HG02642 (cell line): ENCODE data around the gene RDH5.

Source experiments
- ATAC-seq: cut with Tn5 transposase; IDR thresholded peaks from one replicate; pipeline ENCODE4 v1.9.1; 2021; ENCODE audit warnings: mild to moderate bottlenecking; ENCODE audit not compliant: unreplicated experiment, poor library complexity

The RDH5 gene

GRCh38 chr12:55726971-55727370 lies 6.8 kb downstream of the RDH5 start:
- ATAC-seq, result no peak

- ATAC-seq, result no peak
Measured at GRCh38 chr12:55727643-55728185, 7.5 kb downstream of the RDH5 start.

DNA sequence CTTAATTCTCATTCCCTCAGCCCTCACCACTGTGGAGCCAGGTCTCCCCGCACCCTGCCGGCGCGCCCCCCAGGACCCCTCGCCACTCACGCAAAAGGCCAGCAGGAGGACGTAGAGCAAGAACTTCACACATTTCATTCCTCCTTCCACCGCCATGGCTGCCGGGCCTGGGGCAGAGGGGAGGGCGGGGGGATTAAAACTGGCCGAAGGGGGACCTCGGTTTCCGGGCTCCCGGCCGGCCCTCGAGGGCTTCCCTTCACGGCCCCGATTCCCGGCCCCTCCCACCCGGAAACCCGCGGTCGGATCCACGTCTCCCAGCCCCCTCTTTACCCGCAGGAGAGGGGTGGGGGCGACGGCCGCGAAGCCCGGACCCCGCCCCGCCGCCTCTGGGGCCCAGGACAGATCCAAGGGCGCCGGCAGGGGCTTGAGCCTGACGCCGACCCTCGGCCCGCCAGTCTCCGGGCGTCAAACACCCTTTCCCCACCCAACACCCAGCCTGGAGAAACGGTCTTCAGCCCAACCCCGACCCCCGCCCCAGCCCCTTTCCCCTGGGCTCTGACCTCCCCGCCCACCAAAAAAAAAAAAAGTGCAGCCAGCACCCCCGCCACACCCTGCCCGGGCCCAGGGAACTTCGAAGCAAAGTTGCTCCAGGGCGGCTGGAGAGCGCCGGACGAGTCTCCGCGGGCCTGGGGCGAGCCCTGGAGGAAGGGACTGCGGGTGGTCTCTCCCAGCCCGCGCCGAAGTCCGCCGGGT lies 8.2 kb downstream of the RDH5 start:
- peak; percentile 6 for ATAC-seq

GRCh38 chr12:55728939-55729818 lies 9.0 kb downstream of the RDH5 start, which contains the start of gene CD63:
Gene CD63, minus strand, starts transcription at chr12:55729009. Its CDS starts 668 bp downstream, at chr12:55728341.
- peak; percentile 75 for ATAC-seq

DNA sequence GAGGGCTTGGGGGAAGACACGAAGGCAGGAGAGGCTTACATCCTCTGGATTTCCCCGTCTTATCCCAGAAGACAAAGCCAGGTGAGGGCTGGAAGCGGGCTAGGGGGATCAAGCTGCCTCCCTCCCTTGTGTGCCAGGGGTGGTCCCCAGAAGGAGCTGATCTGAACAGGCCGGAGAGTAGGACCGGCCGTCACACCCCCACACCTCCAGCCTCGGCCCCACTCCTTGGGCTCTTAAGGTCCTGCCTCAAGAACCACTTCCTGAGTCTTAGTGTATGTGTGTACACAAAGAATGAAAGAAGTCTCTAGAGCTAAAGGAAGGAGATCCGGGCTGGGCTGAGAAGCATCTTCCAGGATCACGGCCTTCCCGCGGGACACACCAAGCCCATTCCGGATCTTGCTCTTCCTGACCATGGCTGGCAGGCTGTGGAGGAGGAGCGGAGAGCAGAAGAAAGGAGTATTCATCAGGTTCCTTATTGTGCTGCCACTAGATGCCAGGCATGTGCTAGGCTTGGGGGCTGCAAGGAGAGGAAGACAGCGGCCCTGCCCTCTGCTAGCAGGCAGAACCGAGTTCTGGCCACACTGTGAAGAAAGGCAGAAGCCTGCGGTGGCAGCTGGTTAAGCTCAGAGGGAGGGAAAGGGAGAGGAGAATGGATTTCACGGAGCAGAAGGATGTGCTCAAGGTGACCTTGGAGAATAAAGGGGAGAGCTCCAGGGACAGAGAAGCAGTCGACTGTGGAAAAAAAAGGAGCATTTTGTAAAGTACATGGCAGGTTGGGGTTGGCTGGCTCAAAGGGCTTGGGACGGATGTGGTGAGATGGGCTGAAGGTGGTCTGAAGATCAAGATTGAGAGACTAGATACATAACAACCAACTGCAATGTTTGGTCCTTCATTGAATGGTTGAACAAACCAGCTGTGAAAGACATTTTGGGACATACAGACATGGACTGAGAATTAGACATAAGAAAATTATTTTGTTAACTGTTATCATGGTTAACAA lies 9.9 kb downstream of the RDH5 start:
- ATAC-seq, result peak; percentile 36

GRCh38 chr12:55732288-55732687 lies 12.1 kb downstream of the RDH5 start:
- ATAC-seq, result no peak

DNA sequence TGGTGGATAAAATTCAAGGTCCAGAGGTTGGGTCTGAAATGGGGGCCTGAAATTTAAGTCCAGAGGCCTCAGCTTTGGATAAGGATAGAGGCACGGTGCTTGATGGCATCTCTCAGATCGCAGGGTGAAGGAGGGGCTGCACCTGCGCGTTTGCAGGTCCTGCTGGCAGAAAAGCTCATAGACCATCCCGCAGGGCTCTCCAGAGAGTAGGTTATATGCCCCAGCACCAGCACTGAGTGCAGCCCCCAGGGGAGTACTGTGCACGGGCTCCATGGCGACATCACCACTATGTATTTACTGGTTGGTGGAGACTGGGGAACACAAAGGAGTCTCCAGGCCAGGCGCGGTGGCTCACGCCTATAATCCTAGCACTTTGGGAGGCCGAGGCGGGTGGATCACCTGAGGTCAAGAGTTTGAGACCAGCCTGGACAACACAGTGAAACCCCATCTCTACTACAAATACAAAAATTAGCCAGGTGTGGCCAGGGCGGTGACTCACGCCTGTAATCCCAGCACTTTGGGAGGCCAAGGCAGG lies 12.9 kb downstream of the RDH5 start:
- no peak for ATAC-seq

DNA sequence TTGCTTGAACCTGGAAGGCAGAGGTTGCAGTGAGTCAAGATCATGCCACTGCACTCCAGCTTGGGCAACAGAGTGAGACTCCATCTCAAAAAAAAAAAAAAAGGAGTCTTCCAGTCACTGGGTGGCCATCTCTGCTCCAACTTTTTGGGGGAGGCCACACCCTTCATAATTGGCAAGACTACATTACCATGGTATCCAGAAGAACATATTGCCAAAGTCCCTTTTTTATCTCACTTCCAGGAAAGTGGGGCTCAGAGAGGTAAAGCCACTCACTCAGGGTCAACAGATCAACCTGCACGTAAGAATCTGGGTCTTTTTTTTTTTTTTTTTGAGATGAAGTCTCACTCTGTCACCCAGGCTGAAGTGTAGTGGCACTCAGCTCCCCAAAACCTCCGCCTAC lies 13.7 kb downstream of the RDH5 start:
- no peak for ATAC-seq

GRCh38 chr12:55734595-55734994 lies 14.4 kb downstream of the RDH5 start:
- ATAC-seq, result no peak

DNA sequence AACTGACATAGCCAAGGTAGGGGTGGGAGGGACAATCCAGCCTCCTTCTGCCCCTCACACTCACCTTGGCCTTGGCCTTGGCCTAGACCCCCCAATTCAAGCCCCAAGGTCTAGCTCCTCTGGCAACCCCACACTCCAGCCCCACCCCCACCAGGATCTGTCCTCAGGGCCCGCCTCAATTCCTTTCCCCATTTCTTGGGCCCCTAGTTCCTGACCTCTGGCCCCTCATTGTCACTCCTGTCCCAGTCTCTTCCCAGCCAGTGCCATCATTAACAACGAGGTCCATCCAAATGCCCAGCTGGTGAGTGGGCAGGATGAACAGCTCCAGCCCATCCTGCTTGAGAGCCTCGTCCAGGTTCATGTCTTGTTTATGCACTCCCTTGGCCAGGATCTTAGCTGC lies 15.9 kb downstream of the RDH5 start:
- ATAC-seq, result no peak

DNA sequence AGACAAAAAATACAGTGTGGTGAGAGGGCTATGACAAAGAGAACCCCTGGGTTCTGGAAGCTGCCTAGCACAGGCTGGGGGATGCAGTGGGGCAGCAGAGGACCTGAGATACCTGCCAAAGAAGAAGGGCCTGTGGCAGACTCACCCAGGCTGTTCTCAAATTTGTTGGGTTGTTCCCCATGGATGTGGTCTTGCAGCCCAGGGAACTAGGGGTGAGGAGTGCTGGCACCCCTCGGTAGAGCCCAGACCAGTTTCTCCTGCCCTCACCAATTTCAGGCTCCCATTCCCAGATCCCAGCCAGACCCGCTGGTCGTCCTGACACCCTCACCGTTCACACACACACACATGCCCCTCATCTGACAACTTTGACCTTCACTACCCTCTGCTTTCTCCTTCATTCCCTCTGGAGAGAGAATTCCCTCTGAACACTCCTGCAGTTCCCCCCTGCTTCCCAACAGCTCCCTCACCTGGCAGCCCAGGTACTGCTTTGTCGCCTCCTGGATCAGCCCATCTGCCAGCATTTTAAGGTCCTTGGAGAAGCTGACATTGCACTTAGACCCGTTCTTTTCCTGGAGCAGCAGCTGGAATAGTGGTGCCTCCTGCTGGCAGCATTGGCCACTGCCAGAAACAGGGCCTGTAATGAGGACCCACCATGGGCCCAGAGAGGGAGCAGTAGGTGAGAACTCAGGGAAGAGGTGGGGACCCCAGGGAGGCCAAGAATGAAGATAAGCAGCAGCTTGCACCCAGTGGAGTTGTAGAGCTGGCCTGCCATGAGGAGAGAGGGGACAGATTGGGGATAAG lies 16.8 kb downstream of the RDH5 start:
- peak; percentile 37 for ATAC-seq

GRCh38 chr12:55737581-55738122 lies 17.5 kb downstream of the RDH5 start:
- ATAC-seq, result no peak

DNA sequence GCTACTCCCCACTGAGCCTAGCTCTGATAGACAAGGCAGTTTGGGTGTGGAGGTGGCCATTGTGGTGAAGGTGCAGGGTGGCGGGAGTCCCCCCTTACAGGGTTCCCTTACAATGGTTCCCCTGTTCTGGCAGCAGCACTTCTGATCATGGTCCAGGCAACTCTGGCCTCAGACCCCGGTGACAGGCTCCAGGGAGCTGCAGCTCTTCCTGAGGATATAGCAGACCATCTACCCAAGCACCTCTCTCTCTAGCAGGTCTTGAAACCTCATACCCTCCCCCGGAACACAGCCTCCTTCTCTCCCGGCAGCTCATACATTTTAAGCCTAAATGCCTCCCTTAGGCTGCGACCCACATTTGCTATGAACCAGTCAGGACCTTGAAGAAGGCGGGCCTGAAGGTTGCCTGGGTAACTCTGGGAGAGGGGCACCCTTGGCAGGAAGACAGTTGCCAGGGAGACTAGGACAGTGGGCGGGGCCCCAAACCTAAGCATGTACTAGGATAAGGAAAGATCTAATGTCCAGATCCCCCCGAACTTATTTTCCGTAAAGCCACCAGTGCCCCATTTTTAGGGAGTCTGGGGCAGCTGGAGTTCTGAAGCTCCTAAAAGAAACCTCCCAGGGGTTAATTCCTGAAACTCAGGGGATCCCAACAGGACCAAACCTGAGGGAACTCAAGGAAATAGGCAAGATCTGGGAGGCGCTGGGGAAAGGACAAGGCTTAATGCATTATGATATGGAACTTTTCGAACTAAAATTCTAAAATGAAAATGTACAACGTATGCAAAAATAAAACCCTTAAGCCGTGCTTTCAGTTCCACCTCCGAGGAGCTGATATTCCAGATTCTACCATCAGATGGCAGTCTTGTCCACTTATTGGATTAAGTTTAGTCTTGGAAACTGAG lies 18.2 kb downstream of the RDH5 start:
- peak; percentile 86 for ATAC-seq

- ATAC-seq, result no peak
Measured at GRCh38 chr12:55739025-55739378, 18.8 kb downstream of the RDH5 start.

- ATAC-seq, result no peak
Measured at GRCh38 chr12:55741931-55742680, 21.9 kb downstream of the RDH5 start.

DNA sequence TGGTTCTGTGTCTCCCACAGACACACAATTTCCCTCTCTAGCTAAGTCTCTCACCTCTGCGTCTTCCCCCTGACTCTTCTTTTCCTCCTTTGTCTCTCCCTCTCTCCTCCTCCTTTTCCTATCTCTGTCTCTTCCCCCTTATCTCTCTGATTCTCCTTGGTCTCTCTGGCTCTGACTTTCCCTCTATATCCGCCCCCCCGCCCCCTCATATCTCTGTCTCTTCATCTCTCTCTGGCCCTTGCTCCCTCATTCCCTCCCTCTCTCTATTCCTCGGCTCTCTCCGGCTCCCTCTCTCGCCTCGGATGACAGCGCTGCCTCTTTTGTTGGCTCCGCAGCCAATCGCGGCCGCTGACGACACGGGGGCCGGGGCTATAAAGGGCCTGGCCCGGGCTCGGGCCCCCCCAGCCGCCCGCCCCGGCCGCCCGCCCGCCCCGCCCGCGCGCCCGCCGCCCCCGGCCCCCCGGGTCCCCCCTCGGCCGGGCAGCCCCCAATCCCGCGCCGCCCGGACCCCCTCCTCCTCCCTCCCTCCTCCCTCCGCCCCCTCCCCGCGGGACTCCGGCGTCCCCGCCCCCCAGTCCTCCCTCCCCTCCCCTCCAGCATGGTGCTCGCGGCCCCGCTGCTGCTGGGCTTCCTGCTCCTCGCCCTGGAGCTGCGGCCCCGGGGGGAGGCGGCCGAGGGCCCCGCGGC lies 22.7 kb downstream of the RDH5 start, which contains the start of gene GDF11:
Gene GDF11 (plus strand): TSS at position 404 of the 687 bp plus-strand sequence. CDS start 195 bp downstream, at position 599.
- peak; percentile 33 for ATAC-seq
